ENCODE data around the gene ARID1B.

DNA sequence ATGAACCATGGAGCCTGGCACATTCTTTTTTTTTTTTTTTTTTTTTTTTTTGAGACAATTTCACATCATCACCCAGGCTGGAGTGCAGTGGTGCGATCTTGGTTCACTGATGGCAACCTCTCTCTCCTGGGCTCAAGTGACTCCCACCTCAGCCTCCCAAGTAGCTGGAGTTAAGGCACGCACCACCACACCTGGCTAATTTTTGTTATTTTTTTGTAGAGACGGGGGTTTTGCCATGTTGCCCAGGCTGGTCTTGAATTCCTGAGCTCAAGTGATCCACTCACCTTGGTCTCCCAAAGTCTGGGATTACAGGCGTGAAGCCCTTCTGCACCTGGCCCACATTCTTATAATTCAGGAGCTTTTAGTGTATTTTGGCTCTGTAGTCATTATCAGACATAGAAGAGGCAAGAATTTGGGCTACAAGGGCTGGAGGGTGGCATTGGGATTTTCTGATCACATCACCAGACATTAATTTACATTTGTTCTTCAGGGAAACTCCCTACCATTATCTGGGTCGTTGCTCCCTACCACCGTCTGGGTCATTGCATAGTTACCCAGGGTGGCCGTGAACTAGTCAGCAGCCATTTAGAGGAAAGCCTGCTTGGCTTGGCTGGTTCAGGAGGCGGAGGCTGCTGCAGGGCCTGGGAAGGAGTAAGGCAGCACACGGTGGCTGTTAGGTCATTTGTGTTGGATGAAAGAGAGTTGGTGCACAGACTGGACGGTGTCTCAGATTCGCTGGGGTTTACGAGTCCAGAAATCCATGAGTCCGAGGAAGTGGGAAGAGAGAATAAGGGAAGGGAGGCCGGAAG lies 17.6 kb downstream of the ARID1B start:
- TF ChIP-seq CTCF (IDR thresholded peaks at IDR 0.05) = no peak
- no peak for TF ChIP-seq EZH2 (IDR thresholded peaks at IDR 0.05; ENCODE audit: borderline replicate concordance, insufficient read depth, low read depth, low read length, poor library complexity, severe bottlenecking)
